Measurements from ENCODE around the gene DENND6A. TPM values are rescaled to one million over a fixed set of nuclear protein-coding genes. Genes with fewer than 3 reads are reported as not detected.

The DENND6A gene
- total RNA-seq, 3 donors from 2014 or later (not counting 1 experiment from before 2014, with no cell fraction given) = 54.5 to 69.8 (median 57.1) TPM

DNA sequence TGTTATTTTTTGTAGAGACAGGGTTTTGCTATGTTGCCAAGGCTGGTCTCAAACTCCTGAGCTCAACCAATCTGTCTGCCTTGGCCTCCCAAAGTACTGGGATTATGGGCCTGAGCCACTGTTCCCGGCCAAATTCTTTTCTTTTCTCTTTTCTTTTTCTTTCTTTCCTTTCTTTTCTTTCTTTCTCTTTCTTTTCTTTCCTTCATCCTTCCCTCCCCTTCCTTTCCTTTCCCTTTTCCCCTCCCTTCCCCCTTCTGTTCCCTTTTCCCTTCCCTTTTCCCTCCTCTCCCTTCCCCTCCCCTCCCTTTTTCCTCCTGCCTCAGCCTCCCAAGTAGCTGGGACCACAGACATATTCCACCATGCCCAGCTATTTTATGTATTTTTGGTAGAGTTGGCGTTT is 92.7 kb downstream of the DENND6A start:
- Histone ChIP-seq H3K9me3 (ENCODE audit: control insufficient read depth, insufficient read depth, low read length) (no peaks in the 10 kb centered on the region), H3K27ac (ENCODE audit: low read length) (no peak overlapping the region), H3K36me3 (ENCODE audit: control insufficient read depth, insufficient read depth, low read length) (no peaks in the 10 kb centered on the region), H3K27me3 (ENCODE audit: control insufficient read depth, insufficient read depth, low read length) (no peaks in the 10 kb centered on the region), H3K4me3 (ENCODE audit: low read length) (no peak overlapping the region), H3K4me1 (ENCODE audit: control insufficient read depth, insufficient read depth, low read length) (peaks cover 28% of the 10 kb centered on the region)
- Mint-ChIP-seq H3K4me1 (peaks cover 30 to 35% of the 10 kb centered on the region in 2 donors), H3K27ac (peak overlapping the region; percentile 53 to 99), H3K27me3 (ENCODE audit: low read depth in 2 of 2) (no peaks in the 10 kb centered on the region), H3K4me3 (peak overlapping the region; percentile 9), H3K36me3 (peaks cover 2% of the 10 kb centered on the region), H3K9me3 (peaks cover 0 to 2% of the 10 kb centered on the region in 2 donors)
- ATAC-seq (no peak), DNase-seq (no peak)
- TF ChIP-seq, protein P1, sequence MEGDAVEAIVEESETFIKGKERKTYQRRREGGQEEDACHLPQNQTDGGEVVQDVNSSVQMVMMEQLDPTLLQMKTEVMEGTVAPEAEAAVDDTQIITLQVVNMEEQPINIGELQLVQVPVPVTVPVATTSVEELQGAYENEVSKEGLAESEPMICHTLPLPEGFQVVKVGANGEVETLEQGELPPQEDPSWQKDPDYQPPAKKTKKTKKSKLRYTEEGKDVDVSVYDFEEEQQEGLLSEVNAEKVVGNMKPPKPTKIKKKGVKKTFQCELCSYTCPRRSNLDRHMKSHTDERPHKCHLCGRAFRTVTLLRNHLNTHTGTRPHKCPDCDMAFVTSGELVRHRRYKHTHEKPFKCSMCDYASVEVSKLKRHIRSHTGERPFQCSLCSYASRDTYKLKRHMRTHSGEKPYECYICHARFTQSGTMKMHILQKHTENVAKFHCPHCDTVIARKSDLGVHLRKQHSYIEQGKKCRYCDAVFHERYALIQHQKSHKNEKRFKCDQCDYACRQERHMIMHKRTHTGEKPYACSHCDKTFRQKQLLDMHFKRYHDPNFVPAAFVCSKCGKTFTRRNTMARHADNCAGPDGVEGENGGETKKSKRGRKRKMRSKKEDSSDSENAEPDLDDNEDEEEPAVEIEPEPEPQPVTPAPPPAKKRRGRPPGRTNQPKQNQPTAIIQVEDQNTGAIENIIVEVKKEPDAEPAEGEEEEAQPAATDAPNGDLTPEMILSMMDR (IDR thresholded peaks at IDR 0.05) = no peak
- WGBS (ENCODE audit: insufficient coverage) = 100% methylated on average over 2 of the region's 2 CpGs
- intact Hi-C loops (cut with micrococcal nuclease) = no loop called here

DNA sequence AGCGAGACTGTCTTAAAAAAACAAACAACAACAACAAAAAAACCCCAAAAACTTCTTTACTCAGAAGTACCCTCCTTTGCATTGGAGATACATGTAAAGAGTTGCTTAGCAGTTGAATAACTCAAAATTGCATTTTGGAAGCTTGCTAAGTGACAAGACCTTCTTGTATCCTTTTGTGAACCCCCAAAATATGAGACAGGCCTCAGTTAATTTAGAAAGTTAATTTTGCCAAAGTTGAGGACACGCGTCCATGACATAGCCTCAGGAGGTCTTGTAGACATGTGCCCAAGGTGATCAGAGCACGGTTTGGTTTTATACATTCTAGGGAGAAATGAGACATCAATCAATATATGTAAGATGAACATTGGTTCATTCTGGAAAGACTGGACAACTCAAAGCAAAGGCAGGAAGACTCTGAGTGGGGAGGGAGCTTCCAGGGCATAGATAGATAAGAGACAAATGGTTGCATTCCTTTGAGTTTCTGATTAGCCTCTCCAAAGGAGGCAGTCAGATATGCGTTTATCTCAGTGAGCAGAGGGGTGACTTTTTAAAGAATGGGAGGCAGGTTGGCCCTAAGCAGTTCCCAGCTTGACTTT is 94.0 kb downstream of the DENND6A start:
- 73% methylated on average over 5 of the region's 5 CpGs for WGBS (ENCODE audit: insufficient coverage)
- peak overlapping the region; percentile 99 for H3K27ac Mint-ChIP-seq
- no peak for ATAC-seq
- H3K4me3 Mint-ChIP-seq = peak overlapping the region; percentile 95
- Histone ChIP-seq H3K27ac (ENCODE audit: low read length) (peak overlapping the region; percentile 99), H3K27me3 (ENCODE audit: control insufficient read depth, insufficient read depth, low read length) (no peaks in the 10 kb centered on the region), H3K36me3 (ENCODE audit: control insufficient read depth, insufficient read depth, low read length) (no peaks in the 10 kb centered on the region), H3K4me3 (ENCODE audit: low read length) (no peak overlapping the region), H3K9me3 (ENCODE audit: control insufficient read depth, insufficient read depth, low read length) (no peaks in the 10 kb centered on the region), H3K4me1 (ENCODE audit: control insufficient read depth, insufficient read depth, low read length) (peaks cover 28% of the 10 kb centered on the region)
- peaks cover 40 to 46% of the 10 kb centered on the region in 2 donors for H3K4me1 Mint-ChIP-seq
- H3K27me3 Mint-ChIP-seq (ENCODE audit: low read depth in 2 of 2) = no peaks in the 10 kb centered on the region
- H3K9me3 Mint-ChIP-seq = no peaks in the 10 kb centered on the region
- TF ChIP-seq, protein P1 (IDR thresholded peaks at IDR 0.05) = no peak
- intact Hi-C loops (cut with micrococcal nuclease) = no loop called here
- peak in 1 of 2 donors; percentile 18 for DNase-seq
- no peaks in the 10 kb centered on the region for H3K36me3 Mint-ChIP-seq

DNA sequence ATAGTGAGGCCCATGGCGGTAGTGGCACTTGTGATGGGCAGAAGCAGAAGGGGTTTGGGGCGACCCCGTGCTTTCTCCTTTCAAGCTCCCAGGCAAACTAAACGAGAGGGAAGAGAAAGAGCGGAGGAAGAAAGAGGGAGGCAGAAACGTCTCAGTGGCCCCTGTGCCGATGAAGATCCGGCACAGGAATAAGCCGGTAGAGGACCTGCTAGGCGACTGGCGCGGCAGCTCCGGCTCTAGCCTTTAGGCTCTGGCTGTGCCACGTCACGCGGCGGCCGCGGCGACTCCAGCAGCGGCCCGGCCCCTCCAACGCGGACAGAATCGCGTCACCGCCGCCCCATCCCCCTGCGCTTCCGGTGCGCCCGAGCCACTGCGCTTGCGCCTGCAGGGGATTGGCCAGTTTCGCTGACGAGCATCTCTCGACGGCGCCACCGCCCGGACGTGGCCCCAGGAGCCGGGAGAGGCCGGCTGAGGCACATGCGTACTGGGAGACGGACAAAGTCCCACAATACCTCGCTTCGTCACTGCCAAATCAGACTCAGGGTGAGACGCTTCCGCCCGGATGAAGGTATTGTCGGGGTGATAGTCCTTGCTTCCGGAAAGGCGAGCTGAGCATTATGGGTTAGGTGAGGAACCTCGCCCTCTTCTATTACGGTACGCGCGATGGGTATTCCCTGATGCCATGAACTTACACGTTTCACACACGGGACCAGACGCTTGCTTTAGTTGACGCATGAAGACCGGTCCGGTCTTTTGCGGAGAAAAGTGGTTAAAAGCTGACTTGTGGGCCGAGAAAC is 95.6 kb downstream of the DENND6A start, which contains the start of gene ARF4:
Gene ARF4, minus strand, starts transcription at position 218 of the 797 bp plus-strand sequence. Its CDS starts 204 bp downstream, at position 14.
- ATAC-seq = peak; percentile 83 to 96 (median 85)
- peak within 1 kb of the TSS; percentile 77 for H3K4me3 ChIP-seq (ENCODE audit: low read length)
- H3K27me3 Mint-ChIP-seq (ENCODE audit: low read depth in 2 of 2) = no peaks in the 10 kb centered on the region
- peak; percentile 100 for DNase-seq
- H3K27ac Mint-ChIP-seq = peak within 1 kb of the TSS; percentile 99
- H3K4me3 Mint-ChIP-seq = peak within 1 kb of the TSS; percentile 95
- WGBS (ENCODE audit: insufficient coverage) = under 1% methylated on average over 67 of the region's 67 CpGs
- TF ChIP-seq, protein P1 (IDR thresholded peaks at IDR 0.05) = no peak
- intact Hi-C loops (cut with micrococcal nuclease) = loop anchor here (1.0 to 2.0 kb wide), 5 partner anchors 41 to 369 kb away; partner anchors contain the start of genes PDE12 and SLMAP
- H3K36me3 ChIP-seq (ENCODE audit: control insufficient read depth, insufficient read depth, low read length) = no peaks in the 10 kb centered on the region
- no peaks in the 10 kb centered on the region for H3K36me3 Mint-ChIP-seq
- peaks cover 53 to 60% of the 10 kb centered on the region in 2 donors for H3K4me1 Mint-ChIP-seq
- peak within 1 kb of the TSS; percentile 99 for H3K27ac ChIP-seq (ENCODE audit: low read length)
- no peaks in the 10 kb centered on the region for H3K9me3 Mint-ChIP-seq
- no peaks in the 10 kb centered on the region for H3K9me3 ChIP-seq (ENCODE audit: control insufficient read depth, insufficient read depth, low read length)
- H3K27me3 ChIP-seq (ENCODE audit: control insufficient read depth, insufficient read depth, low read length) = no peaks in the 10 kb centered on the region
- peaks cover 28% of the 10 kb centered on the region for H3K4me1 ChIP-seq (ENCODE audit: control insufficient read depth, insufficient read depth, low read length)
